HT-29 (cell line): ENCODE results near the gene FMO2. TPM values are rescaled to one million over a fixed set of nuclear protein-coding genes. Genes with fewer than 3 reads are reported as not detected.
"Not testable (repeated sequence)": the region's sequence is repeated elsewhere in the genome, so short reads cannot be mapped to it uniquely, and the experiment has no call there.

Experiments used
- DNase-seq: peaks from one replicate; pipeline ENCODE4 v3.0.0-alpha.2; 2015; ENCODE audit warnings: low spot score
- total RNA-seq: library from RNA; depleted of rRNA; stranded (reverse); fragments of >200 nt; shearing (Covaris generic); gene quantifications from 2 replicates; pipeline ENCODE4 v1.2.3, GENCODE V29; 2014

FMO2 gene
- total RNA-seq, 1 experiment from 2014 or later, result not detected

GRCh38 chr1:171219346-171220080, 34.4 kb downstream of the FMO2 start:
- no peak for DNase-seq

GRCh38 chr1:171220081-171220420, 35.0 kb downstream of the FMO2 start:
- DNase-seq, result no peak

- no peak for DNase-seq
Measured at GRCh38 chr1:171220581-171221054, 35.5 kb downstream of the FMO2 start.

- DNase-seq, result no peak
Measured at GRCh38 chr1:171221665-171222591, 36.8 kb downstream of the FMO2 start.

- DNase-seq, result no peak
Measured at GRCh38 chr1:171222936-171223335, 37.8 kb downstream of the FMO2 start.

- not testable (repeated sequence) for DNase-seq
Measured at GRCh38 chr1:171224257-171224656, 39.2 kb downstream of the FMO2 start.

- DNase-seq, result peak; percentile 66
Measured at GRCh38 chr1:171226747-171227370, 41.8 kb downstream of the FMO2 start.

GRCh38 chr1:171231326-171231725, 46.2 kb downstream of the FMO2 start:
- no peak for DNase-seq

GRCh38 chr1:171233183-171233582, 48.1 kb downstream of the FMO2 start:
- no peak for DNase-seq

- not testable (repeated sequence) for DNase-seq
Measured at GRCh38 chr1:171236231-171236630, 51.1 kb downstream of the FMO2 start.

- no peak for DNase-seq
Measured at GRCh38 chr1:171243878-171244277, 58.8 kb downstream of the FMO2 start.

- DNase-seq, result peak; percentile 60
Measured at GRCh38 chr1:171245458-171246064, 60.5 kb downstream of the FMO2 start.

- no peak for DNase-seq
Measured at GRCh38 chr1:171247501-171247900, 62.4 kb downstream of the FMO2 start.

- no peak for DNase-seq
Measured at GRCh38 chr1:171248302-171248701, 63.2 kb downstream of the FMO2 start, which contains the start of gene FMO1. FMO1 (plus strand) TSS chr1:171248494; CDS start chr1:171258088, 9,594 bp downstream.

- no peak for DNase-seq
Measured at GRCh38 chr1:171248841-171249240, 63.7 kb downstream of the FMO2 start.

- no peak for DNase-seq
Measured at GRCh38 chr1:171250263-171250662, 65.2 kb downstream of the FMO2 start.

GRCh38 chr1:171251042-171251951, 66.2 kb downstream of the FMO2 start:
- DNase-seq, result no peak

GRCh38 chr1:171251952-171252300, 66.8 kb downstream of the FMO2 start:
- no peak for DNase-seq

- no peak for DNase-seq
Measured at GRCh38 chr1:171252482-171252881, 67.4 kb downstream of the FMO2 start.

GRCh38 chr1:171254859-171255258, 69.8 kb downstream of the FMO2 start:
- DNase-seq, result no peak
